Thoracic aorta (tissue), 2 donors: Measurements from ENCODE around the gene FZD1. TPM values are rescaled to one million over a fixed set of nuclear protein-coding genes. Genes with fewer than 3 reads are reported as not detected.

ENCODE experiments used
- ATAC-seq: fragments of 150-250 bp; one replicate; pipeline ENCODE4 v1.8.0; 2017; ENCODE audit warnings: low read depth; ENCODE audit not compliant: insufficient number of reproducible peaks, low FRiP score
- DNase-seq: peaks from one replicate; pipeline ENCODE4 v3.0.0-alpha.2; 2020; ENCODE audit warnings: low spot score
- H3K27ac ChIP-seq, 2 donors: fragments of 200-600 bp; sonication (generic); 1 replicate in 1 of 2; 2 replicates in 1 of 2; pipeline ENCODE4 v1.5.1; 2016; ENCODE audit warnings: mild to moderate bottlenecking in 2 of 2, moderate library complexity in 2 of 2
- H3K27me3 ChIP-seq: fragments of 200-600 bp; sonication (generic); replicated peaks from 2 replicates; pipeline ENCODE4 v1.6.0; 2016; ENCODE audit warnings: mild to moderate bottlenecking; ENCODE audit not compliant: insufficient read depth
- H3K36me3 ChIP-seq: fragments of 200-600 bp; sonication (generic); one replicate; pipeline ENCODE4 v1.5.1; 2016
- H3K4me1 ChIP-seq, 2 donors: fragments of 200-600 bp; sonication (generic); 1 replicate in 1 of 2; 2 replicates in 1 of 2; pipeline versions ENCODE4 v1.5.1 to v1.6.0; 2016; ENCODE audit warnings: low read depth in 2 of 2, mild to moderate bottlenecking in 1 of 2; ENCODE audit not compliant: control insufficient read depth in 1 of 2
- H3K4me3 ChIP-seq: fragments of 200-600 bp; sonication (generic); 2 replicates; pipeline ENCODE4 v1.5.1; 2016; ENCODE audit warnings: mild to moderate bottlenecking
- H3K9me3 ChIP-seq: fragments of 200-600 bp; sonication (generic); 2 replicates; pipeline ENCODE4 v1.5.1; 2016
- CTCF ChIP-seq: fragments of 200-600 bp; sonication (generic); IDR thresholded peaks from one replicate; pipeline ENCODE4 v1.5.1; 2019; ENCODE audit warnings: antibody characterized with exemption
- total RNA-seq, 2 donors: library from RNA; depleted of rRNA; stranded (reverse); fragments of >200 nt; gene quantifications; one replicate each; pipeline versions ENCODE4 v1.1.0 to v1.2.3, GENCODE V29; 2016

FZD1 gene
- total RNA-seq, 2 donors from 2014 or later: 33.6 to 57.9 TPM

- H3K4me3 ChIP-seq: no peak overlapping the region
- no peaks in the 10 kb centered on the region for H3K4me1 ChIP-seq
- no peaks in the 10 kb centered on the region for H3K36me3 ChIP-seq
- no peak overlapping the region for H3K27ac ChIP-seq
- H3K27me3 ChIP-seq: no peaks in the 10 kb centered on the region
- TF ChIP-seq CTCF: no peak
- H3K9me3 ChIP-seq: no peaks in the 10 kb centered on the region
- ATAC-seq: no peak
- no peak for DNase-seq
These were observed 31.3 kb downstream of the FZD1 start for GRCh38 chr7:91295576-91295975.

- no peak for ATAC-seq
- no peak for DNase-seq
- Histone ChIP-seq H3K27ac (no peak overlapping the region), H3K4me3 (no peak overlapping the region), H3K36me3 (no peaks in the 10 kb centered on the region), H3K9me3 (no peaks in the 10 kb centered on the region), H3K4me1 (no peaks in the 10 kb centered on the region), H3K27me3 (no peaks in the 10 kb centered on the region)
- TF ChIP-seq CTCF: no peak
These were observed 33.7 kb downstream of the FZD1 start for GRCh38 chr7:91297939-91298338.

- Histone ChIP-seq H3K27ac (no peak overlapping the region), H3K36me3 (no peaks in the 10 kb centered on the region), H3K4me3 (no peak overlapping the region), H3K4me1 (no peaks in the 10 kb centered on the region), H3K27me3 (no peaks in the 10 kb centered on the region), H3K9me3 (no peaks in the 10 kb centered on the region)
- DNase-seq (no peak), ATAC-seq (no peak)
- no peak for TF ChIP-seq CTCF
These were observed 35.9 kb downstream of the FZD1 start for GRCh38 chr7:91299952-91300775.

- DNase-seq (no peak), ATAC-seq (no peak)
- Histone ChIP-seq H3K27ac (no peak overlapping the region), H3K36me3 (no peaks in the 10 kb centered on the region), H3K4me3 (no peak overlapping the region), H3K4me1 (no peaks in the 10 kb centered on the region), H3K9me3 (no peaks in the 10 kb centered on the region), H3K27me3 (no peaks in the 10 kb centered on the region)
- no peak for TF ChIP-seq CTCF
These were observed 38.6 kb downstream of the FZD1 start for GRCh38 chr7:91302794-91303193.

GRCh38 chr7:91306266-91306665 lies 42.0 kb downstream of the FZD1 start:
- Histone ChIP-seq H3K27ac (no peak overlapping the region), H3K4me1 (no peaks in the 10 kb centered on the region), H3K27me3 (no peaks in the 10 kb centered on the region), H3K9me3 (no peaks in the 10 kb centered on the region), H3K4me3 (no peak overlapping the region), H3K36me3 (no peaks in the 10 kb centered on the region)
- no peak for ATAC-seq
- TF ChIP-seq CTCF: no peak
- no peak for DNase-seq
